ENCODE measurements around the gene RSRC2. TPM values are rescaled to one million over a fixed set of nuclear protein-coding genes. Genes with fewer than 3 reads are reported as not detected.

RSRC2 gene
- total RNA-seq, 2 experiments from 2014 or later = 79.6 to 82.3 TPM

GRCh38 chr12:122454739-122455138 is 72.0 kb downstream of the RSRC2 start:
- no peak for DNase-seq
- no peaks in the 10 kb centered on the region for H3K9me3 Mint-ChIP-seq
- peak overlapping the region; percentile 36 for H3K27ac Mint-ChIP-seq
- no peaks in the 10 kb centered on the region for H3K27me3 Mint-ChIP-seq
- no peak overlapping the region for H3K4me3 Mint-ChIP-seq
- peaks cover 44% of the 10 kb centered on the region for H3K4me1 Mint-ChIP-seq
- H3K36me3 Mint-ChIP-seq (ENCODE audit: low read depth) = peaks cover 8% of the 10 kb centered on the region
- ChIA-PET CTCF (interaction anchor here (0.6 to 1.2 kb wide), 7 partner anchors 8 to 66 kb away, joined by 3 to 4 read pairs (median 4); no protein-coding TSS in a partner anchor), POLR2A (no interaction called here)

- Mint-ChIP-seq H3K9me3 (no peaks in the 10 kb centered on the region), H3K27ac (peak overlapping the region; percentile 99), H3K27me3 (no peaks in the 10 kb centered on the region), H3K36me3 (ENCODE audit: low read depth) (peaks cover 8% of the 10 kb centered on the region), H3K4me3 (no peak overlapping the region), H3K4me1 (peaks cover 44% of the 10 kb centered on the region)
- CTCF ChIA-PET = interaction anchor here (0.8 to 1.2 kb wide), 5 partner anchors 9 to 66 kb away, joined by 3 to 4 read pairs (median 4); no protein-coding TSS in a partner anchor
- DNase-seq = no peak
- POLR2A ChIA-PET = no interaction called here
These were observed 72.5 kb downstream of the RSRC2 start for GRCh38 chr12:122454250-122454721.

Other genes with a start within 250 kb of the RSRC2 start
- 10 to 100 TPM; 75.6 to 76.5 TPM for gene CLIP1, start 104.3 kb downstream of the RSRC2 start, total RNA-seq
- 10 to 100 TPM; 45.1 to 50.2 TPM for gene ZCCHC8, start 26.0 kb downstream of the RSRC2 start, total RNA-seq
- gene KNTC1, start 313 bp upstream of the RSRC2 start, total RNA-seq = 100 to 1,000 TPM; 124 to 136 TPM
- gene HCAR2, start 176.4 kb upstream of the RSRC2 start, total RNA-seq = not detected
- not detected for gene HCAR3, start 189.9 kb upstream of the RSRC2 start, total RNA-seq
- gene HCAR1, start 203.9 kb upstream of the RSRC2 start, total RNA-seq = under 1 TPM; 0.17 to 0.37 TPM
- 10 to 100 TPM; 52.7 to 53.9 TPM for gene DENR, start 225.9 kb upstream of the RSRC2 start, total RNA-seq
- under 1 TPM; 0.52 to 0.89 TPM for gene CCDC62, start 247.6 kb upstream of the RSRC2 start, total RNA-seq

Measured in activated CD4-positive, alpha-beta T cell treated with anti-CD3 and anti-CD28 coated beads, Interleukin-2, amount 10 ng/mL, durations not matched to agents 7 days and 5 days (primary cell).